ENCODE measurements around the gene SCN11A. TPM values are rescaled to one million over a fixed set of nuclear protein-coding genes. Genes with fewer than 3 reads are reported as not detected.

The SCN11A gene
- polyA plus RNA-seq, 12 donors, result 1.4 to 7.3 (median 3.4) TPM; not detected in 1

DNA sequence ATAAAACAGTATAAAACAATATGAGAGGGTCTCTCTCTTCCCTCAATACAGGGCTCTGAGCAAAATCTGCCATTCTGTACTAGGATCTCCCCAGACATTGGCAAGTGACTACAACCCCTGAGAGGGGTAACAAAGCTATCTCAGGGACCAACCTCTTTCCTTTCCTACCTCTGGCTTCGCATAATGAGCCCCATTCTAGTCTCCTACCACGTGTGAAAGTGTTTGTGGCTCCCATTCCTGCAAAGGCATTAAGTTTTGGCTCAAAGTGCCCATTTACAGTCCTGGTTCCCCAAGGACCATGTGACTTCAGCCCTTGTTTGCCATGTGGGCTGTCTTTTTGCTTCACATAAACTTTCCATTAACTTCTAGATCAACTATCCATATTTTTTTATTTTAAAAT is 46.4 kb downstream of the SCN11A start:
- DNase-seq, result no peak

Other genes starting within 250 kb of the SCN11A start
- gene SCN10A, start 235.7 kb downstream of the SCN11A start, polyA plus RNA-seq (ENCODE audit: insufficient read length in 12 of 12), result not detected
- gene WDR48, start 72 bp upstream of the SCN11A start, polyA plus RNA-seq (ENCODE audit: insufficient read length in 12 of 12), result 10 to 100 TPM in 11 of 12 donors, not detected in 1; 23.2 to 59.7 (median 47.2) TPM
- gene GORASP1, start 55.7 kb upstream of the SCN11A start, polyA plus RNA-seq (ENCODE audit: insufficient read length in 12 of 12), result 10 to 100 TPM in 11 of 12 donors, not detected in 1; 30.5 to 60.3 (median 33.9) TPM
- gene TTC21A, start 55.7 kb upstream of the SCN11A start, polyA plus RNA-seq (ENCODE audit: insufficient read length in 12 of 12), result 1 to 10 TPM in 10 of 12 donors, not detected in 2; 1.8 to 9.4 (median 3.4) TPM
- gene CSRNP1, start 101.6 kb upstream of the SCN11A start, polyA plus RNA-seq (ENCODE audit: insufficient read length in 12 of 12), result 10 to 100 TPM in 1 of 12 donors, 1 to 10 TPM in 10, not detected in 1; 3.8 to 15.8 (median 5.4) TPM
- 100 to 1,000 TPM in 9 of 12 donors, 10 to 100 TPM in 2, not detected in 1; 45.8 to 329 (median 123) TPM for gene XIRP1, start 140.7 kb upstream of the SCN11A start, polyA plus RNA-seq (ENCODE audit: insufficient read length in 12 of 12)
- 1 to 10 TPM in 11 of 12 donors, not detected in 1; 3.5 to 5.6 (median 4.2) TPM for gene CX3CR1, start 228.1 kb upstream of the SCN11A start, polyA plus RNA-seq (ENCODE audit: insufficient read length in 12 of 12)

All from muscle of arm (tissue), 12 donors.